K562 (cell line): ENCODE results near the gene KLHL22. TPM values are rescaled to one million over a fixed set of nuclear protein-coding genes. Genes with fewer than 3 reads are reported as not detected.
A peak's percentile ranks its signal among the peaks of the same experiment; 100 is the strongest.

Source experiments
- EZH2 ChIP-seq: IDR thresholded peaks from 2 replicates; pipeline ENCODE4 v1.6.1; 2012; ENCODE audit warnings: low read depth, mild to moderate bottlenecking, inconsistent platforms, low read length, borderline replicate concordance
- FOXA3 ChIP-seq, 2 experiments: fragments of 450-650 bp in 1 of 2; sonication (generic) in 1 of 2; formaldehyde crosslinking; IDR thresholded peaks in 1 of 2; conservative IDR thresholded peaks in 1 of 2; 2 replicates each; pipeline versions ENCODE4 v1.4.0 to v1.8.0; 2020 to 2022; ENCODE audit warnings: mild to moderate bottlenecking in 2 of 2, missing genetic modification reagents in 1 of 2
- FOXK1 ChIP-seq: sonication (generic); formaldehyde crosslinking; IDR thresholded peaks from 2 replicates; pipeline ENCODE4 v1.8.0; 2022; ENCODE audit warnings: missing genetic modification reagents, mild to moderate bottlenecking, borderline replicate concordance
- GATA2 ChIP-seq: sonication (generic); formaldehyde crosslinking; IDR thresholded peaks from 2 replicates; pipeline ENCODE4 v1.4.0; 2020; ENCODE audit warnings: mild to moderate bottlenecking, missing genetic modification reagents
- MTA1 ChIP-seq: fragments of 450-650 bp; IDR thresholded peaks from 2 replicates; pipeline ENCODE4 v1.6.1; 2017; ENCODE audit warnings: borderline replicate concordance
- MTF1 ChIP-seq: fragments of 250-450 bp; sonication (Bioruptor Pico); IDR thresholded peaks from 2 replicates; pipeline ENCODE4 v1.9.0; 2021; ENCODE audit warnings: moderate library complexity, mild to moderate bottlenecking, inconsistent platforms, borderline replicate concordance
- NR2C1 ChIP-seq, 2 experiments: fragments of 450-650 bp; IDR thresholded peaks; 2 replicates each; pipeline ENCODE4 v1.6.1; 2017; ENCODE audit warnings: mild to moderate bottlenecking in 2 of 2, antibody characterized with exemption in 1 of 2, inconsistent platforms in 1 of 2, missing compliant biosample characterization in 1 of 2, missing genetic modification characterization in 1 of 2
- STAT5B ChIP-seq: fragments of 250-450 bp; sonication (Bioruptor Pico); IDR thresholded peaks from 2 replicates; pipeline ENCODE4 v1.8.0; 2021; ENCODE audit warnings: mild to moderate bottlenecking, inconsistent platforms
- ZKSCAN3 ChIP-seq: fragments of 250-450 bp; sonication (Bioruptor Pico); IDR thresholded peaks from 2 replicates; pipeline ENCODE4 v1.4.0; 2020
- ZNF184 ChIP-seq: sonication (generic); formaldehyde crosslinking; IDR thresholded peaks from 2 replicates; pipeline ENCODE4 v1.5.0; 2020; ENCODE audit warnings: missing genetic modification reagents
- ZNF239 ChIP-seq: fragments of 250-450 bp; sonication (Bioruptor Pico); IDR thresholded peaks from 2 replicates; pipeline ENCODE4 v1.4.0; 2020; ENCODE audit warnings: mild to moderate bottlenecking
- ZNF263 ChIP-seq: sonication (generic); formaldehyde crosslinking; IDR thresholded peaks from 2 replicates; pipeline ENCODE4 v1.8.0; 2022; ENCODE audit warnings: mild to moderate bottlenecking, missing genetic modification reagents, borderline replicate concordance
- ZNF282 ChIP-seq: sonication (generic); formaldehyde crosslinking; IDR thresholded peaks from 2 replicates; pipeline ENCODE4 v1.8.1; 2023; ENCODE audit warnings: missing genetic modification reagents
- ZNF384 ChIP-seq: IDR thresholded peaks from 2 replicates; pipeline ENCODE4 v1.6.1; 2012; ENCODE audit warnings: low read depth, low read length, improper control_type of control experiment
- ZNF518B ChIP-seq: fragments of 250-450 bp; sonication (Bioruptor Pico); IDR thresholded peaks from 2 replicates; pipeline ENCODE4 v1.5.0; 2021; ENCODE audit warnings: mild to moderate bottlenecking, moderate library complexity
- ZNF707 ChIP-seq: fragments of 250-450 bp; sonication (Bioruptor Pico); conservative IDR thresholded peaks from 2 replicates; pipeline ENCODE4 v1.8.0; 2022; ENCODE audit warnings: inconsistent platforms, mild to moderate bottlenecking, moderate library complexity
- polyA plus RNA-seq, 8 experiments: library from polyadenylated mRNA; depleted of rRNA in 4 of 8; stranded (reverse) in 5 of 8; unstranded in 3 of 8; fragments of >200 nt; fragmentation: Nextera tagmentation in 2 of 8; fragmentation: Illumina TruSeq in 1 of 8; extraction: Ambion mirVana in 2 of 8; extraction: Trizol in 1 of 8; gene quantifications; 2 replicates each; pipeline versions ENCODE4 v1.2.1 to v1.2.3, GENCODE V29; 2011 to 2014; ENCODE audit warnings: inconsistent platforms in 1 of 8, missing spikeins in 1 of 8
- total RNA-seq, 7 experiments: library from RNA; depleted of rRNA in 6 of 7; stranded (reverse); fragments of >200 nt in 6 of 7; fragmentation: Illumina TruSeq in 2 of 7; extraction: Trizol in 2 of 7; gene quantifications; 2 replicates each; pipeline versions ENCODE4 v1.2.1 to v1.2.3, GENCODE V29; 2011 to 2021; ENCODE audit warnings: low replicate concordance in 1 of 7
- TF ChIP-seq, protein P1 (sequence below): fragments of 450-650 bp; formaldehyde crosslinking; IDR thresholded peaks from 2 replicates; pipeline ENCODE4 v1.4.0; 2022; ENCODE audit warnings: missing genetic modification characterization
- TF ChIP-seq, protein P2 (sequence below): fragments of 200-400 bp; formaldehyde crosslinking; IDR thresholded peaks from 2 replicates; pipeline ENCODE4 v1.6.1; 2017; ENCODE audit warnings: mild to moderate bottlenecking, low read depth, low read length, moderate library complexity
- TF ChIP-seq, protein P3 (sequence below): IDR thresholded peaks from 3 replicates; pipeline ENCODE4 v1.6.1; 2011; ENCODE audit warnings: borderline replicate concordance, mild to moderate bottlenecking; ENCODE audit not compliant: insufficient read length, insufficient read depth

KLHL22 gene
- total and polyA plus RNA-seq, 9 of the 15 experiments (the other 6 are each of a cell fraction or from before 2014, with no cell fraction given), result 1.3 to 25.6 (median 15.2) TPM

GRCh38 chr22:20509344-20510047 is 13.9 kb upstream of the KLHL22 start (continued):
- TF ChIP-seq, protein P1, sequence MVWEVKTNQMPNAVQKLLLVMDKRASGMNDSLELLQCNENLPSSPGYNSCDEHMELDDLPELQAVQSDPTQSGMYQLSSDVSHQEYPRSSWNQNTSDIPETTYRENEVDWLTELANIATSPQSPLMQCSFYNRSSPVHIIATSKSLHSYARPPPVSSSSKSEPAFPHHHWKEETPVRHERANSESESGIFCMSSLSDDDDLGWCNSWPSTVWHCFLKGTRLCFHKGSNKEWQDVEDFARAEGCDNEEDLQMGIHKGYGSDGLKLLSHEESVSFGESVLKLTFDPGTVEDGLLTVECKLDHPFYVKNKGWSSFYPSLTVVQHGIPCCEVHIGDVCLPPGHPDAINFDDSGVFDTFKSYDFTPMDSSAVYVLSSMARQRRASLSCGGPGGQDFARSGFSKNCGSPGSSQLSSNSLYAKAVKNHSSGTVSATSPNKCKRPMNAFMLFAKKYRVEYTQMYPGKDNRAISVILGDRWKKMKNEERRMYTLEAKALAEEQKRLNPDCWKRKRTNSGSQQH, result no peak
- TF ChIP-seq FOXK1 (CRISPR knock-in tag), result peak; percentile 96
- TF ChIP-seq NR2C1 (IDR thresholded peaks at IDR 0.05), result no peak
- no peak for TF ChIP-seq NR2C1 (tag; IDR thresholded peaks at IDR 0.05)
- no peak for TF ChIP-seq ZNF282 (CRISPR knock-in tag)
- no peak for TF ChIP-seq FOXA3 (CRISPR knock-in tag; conservative IDR thresholded peaks at IDR 0.05 in 1 of 2, IDR thresholded peaks at IDR 0.05 in 1 of 2)
- TF ChIP-seq ZNF384, result peak; percentile 58; the same call in 1 of the 2 replicates
- no peak for TF ChIP-seq ZNF239 (CRISPR knock-in tag)
- no peak for TF ChIP-seq ZNF518B (CRISPR knock-in tag)
- no peak for TF ChIP-seq ZNF184 (CRISPR knock-in tag)
- TF ChIP-seq, protein P2, sequence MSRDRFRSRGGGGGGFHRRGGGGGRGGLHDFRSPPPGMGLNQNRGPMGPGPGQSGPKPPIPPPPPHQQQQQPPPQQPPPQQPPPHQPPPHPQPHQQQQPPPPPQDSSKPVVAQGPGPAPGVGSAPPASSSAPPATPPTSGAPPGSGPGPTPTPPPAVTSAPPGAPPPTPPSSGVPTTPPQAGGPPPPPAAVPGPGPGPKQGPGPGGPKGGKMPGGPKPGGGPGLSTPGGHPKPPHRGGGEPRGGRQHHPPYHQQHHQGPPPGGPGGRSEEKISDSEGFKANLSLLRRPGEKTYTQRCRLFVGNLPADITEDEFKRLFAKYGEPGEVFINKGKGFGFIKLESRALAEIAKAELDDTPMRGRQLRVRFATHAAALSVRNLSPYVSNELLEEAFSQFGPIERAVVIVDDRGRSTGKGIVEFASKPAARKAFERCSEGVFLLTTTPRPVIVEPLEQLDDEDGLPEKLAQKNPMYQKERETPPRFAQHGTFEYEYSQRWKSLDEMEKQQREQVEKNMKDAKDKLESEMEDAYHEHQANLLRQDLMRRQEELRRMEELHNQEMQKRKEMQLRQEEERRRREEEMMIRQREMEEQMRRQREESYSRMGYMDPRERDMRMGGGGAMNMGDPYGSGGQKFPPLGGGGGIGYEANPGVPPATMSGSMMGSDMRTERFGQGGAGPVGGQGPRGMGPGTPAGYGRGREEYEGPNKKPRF, result no peak
- TF ChIP-seq EZH2, result no peak
- no peak for TF ChIP-seq GATA2 (CRISPR knock-in tag)
- TF ChIP-seq, protein P3, sequence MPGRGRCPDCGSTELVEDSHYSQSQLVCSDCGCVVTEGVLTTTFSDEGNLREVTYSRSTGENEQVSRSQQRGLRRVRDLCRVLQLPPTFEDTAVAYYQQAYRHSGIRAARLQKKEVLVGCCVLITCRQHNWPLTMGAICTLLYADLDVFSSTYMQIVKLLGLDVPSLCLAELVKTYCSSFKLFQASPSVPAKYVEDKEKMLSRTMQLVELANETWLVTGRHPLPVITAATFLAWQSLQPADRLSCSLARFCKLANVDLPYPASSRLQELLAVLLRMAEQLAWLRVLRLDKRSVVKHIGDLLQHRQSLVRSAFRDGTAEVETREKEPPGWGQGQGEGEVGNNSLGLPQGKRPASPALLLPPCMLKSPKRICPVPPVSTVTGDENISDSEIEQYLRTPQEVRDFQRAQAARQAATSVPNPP, result no peak
- no peak for TF ChIP-seq ZNF263 (CRISPR knock-in tag)
- no peak for TF ChIP-seq MTF1
- no peak for TF ChIP-seq ZKSCAN3 (CRISPR knock-in tag)
- TF ChIP-seq MTA1, result no peak
- no peak for TF ChIP-seq ZNF707 (CRISPR knock-in tag)
- no peak for TF ChIP-seq STAT5B (CRISPR knock-in tag)
